ENCODE results near the gene FSD1.
A peak's percentile ranks its signal among the peaks of the same experiment; 100 is the strongest.
"Not testable (repeated sequence)": the region's sequence is repeated elsewhere in the genome, so short reads cannot be mapped to it uniquely, and the experiment has no call there.

FSD1 gene

DNA sequence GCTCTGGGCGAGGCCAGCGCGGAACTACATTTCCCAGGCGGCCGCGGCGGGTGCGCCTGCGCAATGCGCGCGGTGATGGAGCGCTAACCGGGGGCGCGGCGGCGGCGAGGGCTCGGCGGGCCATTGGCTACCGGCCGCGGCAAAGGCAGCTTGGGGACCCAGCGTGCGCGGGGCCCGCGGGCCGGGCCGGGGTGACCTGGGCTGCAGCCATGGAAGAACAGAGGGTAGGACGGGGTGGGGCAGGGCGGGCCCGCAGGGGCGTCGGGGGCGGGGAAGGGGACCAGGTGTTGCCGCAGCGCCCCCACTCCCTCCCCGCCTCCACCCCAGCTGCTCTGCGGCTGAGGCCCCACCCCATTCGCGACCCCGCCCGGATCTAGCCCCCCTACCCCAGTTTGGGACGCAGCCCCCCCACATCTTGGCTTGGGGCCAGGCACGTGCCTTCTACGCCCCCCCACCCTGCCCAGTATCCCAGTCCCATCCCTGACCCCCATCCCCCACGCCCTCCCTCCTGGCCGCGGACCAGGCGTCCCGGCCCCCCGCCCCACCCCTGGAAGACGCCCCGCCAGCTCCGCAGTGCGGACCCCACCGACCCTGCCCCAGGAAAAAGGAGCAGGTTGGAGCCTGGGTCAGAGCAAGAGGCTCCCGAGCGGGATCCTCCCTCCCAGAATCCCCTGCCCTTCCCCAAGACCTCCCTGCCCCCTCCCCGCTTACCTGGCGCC is at the start of gene FSD1:
Gene FSD1 (plus strand): TSS at position 61 of the 719 bp plus-strand sequence. CDS start 149 bp downstream, at position 210.
- FAIRE-seq, result peak; percentile 91
- peak; percentile 92 for DNase-seq (ENCODE audit: insufficient read length, low spot score)

DNA sequence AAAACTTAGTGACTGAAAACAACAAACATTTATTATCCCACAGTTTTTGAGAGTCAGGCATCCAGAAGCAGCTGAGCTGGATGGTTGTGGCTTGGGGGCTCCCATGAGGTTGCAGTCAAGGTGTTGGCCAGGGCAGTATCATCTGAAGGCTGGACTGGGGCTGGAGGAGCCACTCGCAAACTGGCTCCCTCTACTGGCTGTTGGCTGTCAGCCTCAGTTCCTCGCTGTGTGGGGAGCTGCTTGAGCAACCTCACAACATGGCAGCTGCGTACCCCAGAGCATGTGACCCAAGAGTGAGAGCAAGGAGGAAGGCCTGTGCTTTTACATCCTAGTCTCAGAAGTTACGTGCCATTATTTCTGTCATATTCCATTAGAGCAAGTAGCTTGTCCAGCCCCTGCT is 47.8 kb upstream of the FSD1 start:
- DNase-seq (ENCODE audit: insufficient read length, low spot score) (no peak), FAIRE-seq (no peak)

DNA sequence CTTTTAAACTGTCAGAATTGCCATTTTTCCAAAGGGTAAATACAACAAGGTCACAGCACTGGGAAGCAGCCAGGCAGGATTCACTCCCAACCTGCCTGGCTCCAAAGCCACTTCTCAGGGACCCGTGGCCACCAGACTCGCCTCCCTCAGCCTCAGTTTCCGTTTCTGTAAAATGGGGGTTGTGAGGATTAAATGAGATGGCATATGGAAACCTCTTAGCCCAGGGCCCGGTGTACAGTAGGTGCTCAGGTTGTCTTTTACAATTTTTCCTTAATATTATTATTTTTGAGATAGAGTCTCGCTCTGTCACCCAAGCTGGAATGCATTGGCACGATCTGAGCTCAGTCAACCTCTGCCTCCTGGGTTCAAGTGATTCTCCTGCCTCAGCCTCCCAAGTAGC is 47.4 kb upstream of the FSD1 start:
- DNase-seq (ENCODE audit: insufficient read length, low spot score) (no peak), FAIRE-seq (no peak)

DNA sequence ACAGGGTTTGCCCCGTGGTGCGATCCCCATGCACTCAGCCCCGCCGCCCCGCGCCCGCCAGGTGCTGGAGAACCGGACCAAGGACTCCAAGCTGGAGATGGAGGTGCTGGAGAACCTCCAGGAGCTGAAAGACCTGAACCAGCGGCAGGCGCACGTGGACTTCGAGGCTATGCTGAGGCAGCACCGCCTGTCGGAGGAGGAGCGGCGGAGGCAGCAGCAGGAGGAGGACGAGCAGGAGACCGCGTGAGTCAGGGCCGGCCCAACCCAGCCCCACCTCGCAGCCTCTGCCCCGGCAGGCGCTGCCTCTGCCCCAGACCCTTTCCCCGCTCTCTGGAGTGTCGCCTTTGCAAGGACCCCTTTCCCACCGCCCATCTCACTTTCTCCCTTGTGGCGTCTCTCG is 46.2 kb upstream of the FSD1 start:
- no peak for DNase-seq (ENCODE audit: insufficient read length, low spot score)
- no peak for FAIRE-seq

DNA sequence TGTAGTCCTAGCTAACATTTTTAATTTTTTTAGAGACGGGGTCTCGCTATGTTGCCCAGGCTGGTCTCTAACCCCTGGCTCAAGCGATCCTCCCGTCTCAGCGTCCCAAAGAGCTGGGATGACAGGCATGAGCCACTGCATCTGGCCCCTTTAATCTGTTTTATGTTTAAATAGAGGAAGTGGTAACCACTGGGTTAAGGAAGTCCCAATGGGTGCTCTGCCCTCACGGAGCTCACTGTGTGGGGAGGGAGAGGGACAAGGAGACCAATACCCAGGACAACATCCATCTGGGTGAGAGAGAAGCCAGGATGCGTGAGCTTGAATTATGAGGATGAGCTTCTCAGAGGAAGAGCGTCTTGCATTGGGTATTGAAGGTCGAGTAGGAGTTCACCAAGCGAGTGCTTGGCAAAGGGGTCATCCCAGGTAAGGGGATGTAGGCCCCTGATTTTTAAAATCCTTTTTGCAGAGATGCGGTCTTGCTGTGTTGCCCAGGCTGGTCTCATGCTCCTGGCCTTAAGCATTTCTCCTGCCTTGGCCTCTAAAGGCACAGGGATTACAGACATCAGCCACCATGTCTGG is 43.7 kb upstream of the FSD1 start:
- no peak for FAIRE-seq
- DNase-seq (ENCODE audit: insufficient read length, low spot score), result no peak

DNA sequence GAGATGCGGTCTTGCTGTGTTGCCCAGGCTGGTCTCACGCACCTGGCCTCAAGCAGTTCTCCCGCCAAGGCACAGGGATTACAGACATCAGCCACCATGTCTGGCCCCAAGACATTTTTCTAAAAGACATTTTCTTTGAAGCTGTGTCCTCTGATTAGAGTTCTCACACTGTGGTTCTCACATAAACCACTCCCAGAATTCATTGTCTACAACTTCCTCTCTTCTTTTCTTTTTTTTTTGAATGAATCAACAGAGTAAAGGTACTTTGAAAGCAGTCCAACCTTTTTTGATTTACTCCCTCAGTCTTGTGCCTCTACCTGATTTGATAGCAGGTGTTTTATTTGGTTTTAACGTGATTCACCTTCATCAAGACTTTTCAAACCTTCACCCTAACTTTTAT is 39.6 kb upstream of the FSD1 start:
- DNase-seq (ENCODE audit: insufficient read length, low spot score), result no peak

DNA sequence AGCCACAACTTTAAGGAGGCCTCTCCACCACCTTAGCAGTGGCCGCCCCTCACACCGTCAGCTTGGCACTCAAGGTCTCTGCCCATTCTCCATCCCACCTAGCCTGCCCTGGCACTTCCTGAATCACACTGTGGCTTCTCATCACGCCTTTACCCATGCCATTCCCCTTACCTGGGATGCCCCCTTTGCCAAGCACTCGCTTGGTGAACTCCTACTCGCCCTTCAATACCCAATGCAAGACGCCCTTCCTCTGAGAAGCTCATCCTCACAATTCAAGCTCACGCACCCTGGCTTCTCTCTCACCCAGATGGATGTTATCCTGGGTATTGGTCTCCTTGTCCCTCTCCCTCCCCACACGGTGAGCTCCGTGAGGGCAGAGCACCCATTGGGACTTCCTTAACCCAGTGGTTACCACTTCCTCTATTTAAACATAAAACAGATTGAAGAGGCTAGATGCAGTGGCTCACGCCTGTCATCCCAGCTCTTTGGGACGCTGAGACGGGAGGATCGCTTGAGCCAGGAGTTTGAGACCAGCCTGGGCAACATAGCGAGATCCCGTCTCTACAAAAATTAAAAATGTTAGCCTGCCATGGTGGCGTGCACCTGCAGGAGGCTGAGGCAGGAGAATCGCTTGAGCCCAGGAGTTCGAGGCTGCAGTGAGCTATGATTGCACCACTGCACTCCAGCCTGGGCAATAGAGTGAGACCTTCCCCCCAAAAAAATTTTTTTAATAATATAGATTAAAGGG is 38.0 kb upstream of the FSD1 start:
- no peak for FAIRE-seq
- no peak for DNase-seq (ENCODE audit: insufficient read length, low spot score)

More for the DNA sequence above, 39.6 kb upstream of the FSD1 start:
- no peak for FAIRE-seq

DNA sequence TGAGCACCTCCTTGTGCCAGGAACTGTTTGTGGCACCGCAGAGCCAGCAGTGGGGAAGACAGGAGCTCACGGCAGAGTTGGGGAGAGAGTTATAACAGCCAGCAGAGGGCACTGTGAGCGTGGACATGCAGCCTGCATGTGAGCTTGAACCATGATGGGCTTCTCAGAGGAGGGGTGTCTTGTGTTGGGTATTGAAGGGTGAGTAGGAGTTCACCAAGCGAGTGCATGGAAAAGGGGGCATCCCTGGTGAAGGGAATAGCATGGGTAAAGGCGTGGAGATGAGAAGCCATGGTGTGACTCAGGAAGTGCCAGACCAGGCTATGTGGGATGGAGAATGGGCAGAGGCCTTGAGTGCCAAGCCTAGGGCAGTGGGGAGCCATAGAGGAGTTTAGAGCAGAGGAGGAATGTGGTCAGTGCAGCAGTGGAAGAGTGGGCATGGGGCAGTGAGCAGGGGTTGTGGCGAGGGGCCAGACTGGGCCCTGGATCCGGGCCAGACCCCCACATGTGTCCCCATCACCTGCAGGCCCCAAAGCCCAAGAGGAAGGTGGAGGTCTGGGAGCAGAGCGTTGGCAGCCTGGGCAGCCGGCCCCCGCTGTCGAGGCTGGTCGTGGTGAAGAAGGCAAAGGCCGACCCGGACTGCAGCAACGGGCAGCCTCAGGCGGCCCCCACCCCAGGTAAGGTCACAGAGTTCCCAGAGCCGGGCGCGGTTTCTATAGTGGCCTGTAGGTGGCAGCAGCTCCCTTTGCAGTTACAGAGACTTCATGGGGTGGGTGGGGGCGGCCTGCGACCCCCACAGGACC is 37.1 kb upstream of the FSD1 start:
- no peak for FAIRE-seq
- DNase-seq (ENCODE audit: insufficient read length, low spot score), result no peak

DNA sequence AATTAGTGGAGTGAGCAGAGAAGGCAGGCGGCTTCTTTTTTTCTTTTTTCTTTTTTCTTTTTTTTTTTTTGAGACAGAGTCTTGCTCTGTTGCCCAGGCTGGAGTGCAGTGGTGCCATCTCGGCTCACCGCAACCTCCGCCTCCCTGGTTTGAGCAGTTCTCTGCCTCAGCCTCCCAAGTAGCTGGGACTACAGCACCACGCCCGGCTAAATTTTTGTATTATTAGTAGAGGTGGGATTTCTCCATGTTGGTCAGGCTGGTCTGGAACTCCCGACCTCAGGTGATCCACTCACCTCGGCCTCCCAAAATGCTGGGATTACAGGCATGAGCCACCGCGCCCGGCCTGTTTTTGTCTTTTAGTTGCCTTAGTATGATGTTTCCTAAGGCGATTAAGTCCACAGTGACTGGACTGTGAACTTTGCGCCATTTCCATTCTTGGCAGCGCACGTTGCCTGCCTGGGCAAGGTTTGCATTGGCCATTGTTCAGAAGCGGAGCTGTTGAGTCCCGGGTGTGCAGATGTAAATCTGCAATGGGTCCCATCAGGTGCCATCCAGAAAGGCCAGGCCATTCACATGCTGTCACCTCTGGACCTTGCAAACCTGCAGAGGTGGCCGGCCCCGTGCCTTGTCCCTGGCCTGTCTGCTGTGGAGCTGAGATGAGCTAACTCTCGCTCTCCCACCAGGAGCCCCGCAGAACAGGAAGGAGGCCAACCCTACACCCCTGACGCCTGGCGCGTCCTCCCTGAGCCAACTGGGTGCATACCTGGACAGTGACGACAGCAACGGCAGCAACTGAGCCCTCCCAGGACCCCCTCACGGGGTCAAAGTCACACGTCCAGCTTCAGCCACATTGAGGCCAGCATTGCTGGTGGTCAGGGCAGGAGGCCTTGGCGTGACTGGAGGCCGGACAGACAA is 36.2 kb upstream of the FSD1 start:
- DNase-seq (ENCODE audit: insufficient read length, low spot score) (no peak), FAIRE-seq (no peak)

DNA sequence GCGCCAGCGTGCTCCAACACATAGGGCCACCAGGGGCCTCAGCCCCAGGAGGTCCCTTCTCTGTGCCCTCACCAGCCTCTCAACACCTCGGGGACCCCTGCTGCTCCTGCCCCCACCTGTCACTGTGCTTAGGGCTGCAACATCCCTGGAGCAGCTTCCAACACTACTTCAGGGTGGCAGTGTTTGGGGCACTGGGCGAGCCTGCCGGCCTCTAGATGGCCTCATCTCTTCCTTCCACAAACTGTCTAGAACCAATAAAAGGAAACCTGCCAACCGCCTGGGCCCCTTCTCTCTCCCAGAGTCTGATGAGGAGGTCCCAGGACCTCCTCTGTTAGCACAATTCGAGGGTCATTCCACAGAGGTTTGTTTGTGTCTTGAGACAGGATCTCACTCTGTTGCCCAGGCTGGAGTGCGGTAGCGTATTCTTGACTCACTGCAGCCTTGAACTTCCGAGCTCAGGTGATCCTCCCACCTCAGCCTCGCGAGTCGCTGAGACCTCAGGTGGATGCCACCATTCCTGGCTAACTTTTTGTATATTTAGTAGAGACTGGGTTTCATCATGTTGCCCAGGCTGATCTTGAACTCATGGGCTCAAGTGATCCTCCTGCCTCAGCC is 35.5 kb upstream of the FSD1 start:
- FAIRE-seq (no peak), DNase-seq (ENCODE audit: insufficient read length, low spot score) (no peak)

DNA sequence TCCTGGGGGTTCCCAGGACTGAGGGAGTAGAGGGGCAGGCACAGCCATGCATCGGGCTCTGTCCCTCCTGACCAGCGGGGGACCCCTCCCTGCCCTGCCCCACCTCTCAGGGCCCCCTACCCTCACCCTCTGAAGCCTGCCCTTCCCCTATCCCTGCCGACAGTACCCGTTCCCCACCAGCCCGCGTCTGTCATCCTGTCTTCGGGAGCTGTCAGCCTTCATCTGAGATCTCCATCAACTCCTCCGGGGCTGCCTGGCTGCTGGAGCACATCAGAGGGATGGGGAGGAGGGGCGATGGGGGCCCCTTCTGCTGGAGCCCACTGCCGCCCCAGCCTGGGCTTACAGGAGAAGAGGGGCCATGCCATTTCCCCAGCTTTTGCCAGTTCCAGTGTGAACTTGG is 31.5 kb upstream of the FSD1 start:
- no peak for DNase-seq (ENCODE audit: insufficient read length, low spot score)
- no peak for FAIRE-seq

DNA sequence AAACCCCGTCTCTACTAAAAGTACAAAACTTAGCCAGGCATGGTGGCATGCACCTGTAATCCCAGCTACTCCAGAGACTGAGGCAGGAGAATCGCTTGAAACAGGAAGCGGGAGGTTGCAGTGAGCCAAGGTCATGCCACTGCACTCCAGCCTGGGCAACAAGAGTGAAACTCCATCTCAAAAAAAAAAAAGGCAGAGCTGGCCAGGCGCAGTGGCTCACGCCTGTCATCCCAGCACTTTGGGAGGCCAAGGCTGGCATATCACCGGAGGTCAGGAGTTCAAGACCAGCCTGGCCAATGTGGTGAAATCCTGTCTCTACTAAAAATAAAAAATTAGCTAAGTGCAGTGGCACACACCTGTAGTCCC is 30.1 kb upstream of the FSD1 start:
- FAIRE-seq; DNase-seq (ENCODE audit: insufficient read length, low spot score): not testable (repeated sequence)

DNA sequence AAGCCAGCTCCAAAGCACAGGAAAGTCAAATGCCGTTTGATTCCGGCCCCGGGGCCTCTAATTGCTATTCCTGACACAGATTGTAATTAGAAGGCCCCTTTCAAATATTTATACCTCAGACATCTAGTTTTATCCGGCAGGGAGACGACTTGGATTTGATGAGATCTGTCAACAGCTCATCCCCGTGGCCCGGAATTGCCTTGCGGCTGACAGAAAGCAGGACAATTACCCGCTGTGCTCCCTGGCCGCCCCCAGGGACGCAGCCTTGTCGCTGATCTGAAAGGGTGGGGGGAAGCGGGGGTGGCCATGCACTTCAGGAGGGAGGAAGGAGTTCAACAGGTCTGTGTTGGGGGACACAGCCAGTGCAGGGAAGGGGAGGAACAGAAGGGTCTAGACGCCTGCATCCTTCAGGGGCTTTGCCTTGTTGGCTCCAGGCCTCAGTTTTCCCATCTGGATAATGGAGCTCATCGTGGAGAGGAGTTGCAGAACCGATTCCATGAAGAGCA is 27.2 kb upstream of the FSD1 start:
- FAIRE-seq (no peak), DNase-seq (ENCODE audit: insufficient read length, low spot score) (no peak)

DNA sequence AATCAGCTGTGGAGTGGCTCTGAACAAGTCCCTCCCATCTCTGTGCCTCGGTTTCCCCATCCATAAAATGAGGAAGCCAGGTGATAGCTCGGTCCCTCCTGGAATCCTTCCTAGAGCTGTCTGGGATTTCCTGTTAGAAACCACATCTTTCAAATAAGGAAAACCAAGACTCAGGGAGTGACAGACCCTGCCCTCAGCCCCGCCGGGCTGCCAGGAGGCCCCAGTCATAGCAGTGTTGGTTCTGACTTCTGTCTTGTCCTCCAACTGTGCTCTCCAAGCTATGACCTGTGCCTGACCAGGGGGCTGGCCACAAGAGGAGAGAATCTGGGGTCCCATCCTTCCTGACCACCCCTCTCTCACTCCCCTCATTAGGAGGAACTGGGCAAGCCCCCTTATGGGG is 26.4 kb upstream of the FSD1 start:
- no peak for FAIRE-seq

DNA sequence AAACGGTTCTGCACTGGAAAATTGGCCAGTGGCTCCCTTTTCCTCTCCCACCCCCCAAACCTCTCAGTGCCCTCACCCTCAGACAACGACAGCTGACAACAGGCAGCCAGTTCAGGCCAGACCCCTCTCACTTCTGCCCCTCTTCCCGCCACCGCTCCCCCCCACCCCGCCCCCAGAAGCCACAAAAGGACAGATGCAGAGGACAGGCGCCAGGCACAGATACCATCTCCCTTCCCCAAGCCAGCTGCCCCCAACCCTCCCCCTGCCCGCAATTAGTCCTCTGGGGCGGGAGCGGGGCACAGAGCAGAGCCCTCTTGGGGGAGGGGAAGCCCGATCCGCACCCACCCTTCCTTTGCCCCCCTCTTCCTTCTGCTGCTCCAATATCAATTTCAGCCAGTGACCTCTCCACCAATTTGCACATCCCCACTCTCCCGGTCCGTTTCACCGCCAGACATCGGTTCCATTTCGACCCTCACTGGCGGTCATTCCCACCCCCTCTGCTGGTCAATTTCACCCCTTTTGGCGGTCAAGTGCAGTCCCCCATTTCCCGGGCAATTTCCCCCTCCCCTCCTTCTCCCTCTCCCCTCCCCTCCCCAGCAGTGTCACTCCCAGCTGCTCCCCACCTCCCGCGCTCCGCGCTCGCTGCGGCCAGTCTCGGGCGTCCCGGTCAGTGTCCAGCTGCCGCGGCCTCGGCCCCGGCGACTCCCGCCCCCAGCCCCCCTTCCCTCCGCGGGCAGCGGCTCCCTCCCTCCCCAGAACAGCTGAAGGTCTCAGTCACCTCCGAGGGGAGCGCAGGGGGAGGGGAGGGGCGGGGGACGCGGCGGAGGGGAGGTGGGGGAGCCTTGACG is 25.8 kb upstream of the FSD1 start, which contains the start of gene SHD:
Gene SHD (plus strand): TSS at position 848 of the 848 bp plus-strand sequence. CDS start 798 bp downstream, outside the sequence.
- DNase-seq (ENCODE audit: insufficient read length, low spot score), result no peak

More for the DNA sequence above, 26.4 kb upstream of the FSD1 start:
- no peak for DNase-seq (ENCODE audit: insufficient read length, low spot score)

DNA sequence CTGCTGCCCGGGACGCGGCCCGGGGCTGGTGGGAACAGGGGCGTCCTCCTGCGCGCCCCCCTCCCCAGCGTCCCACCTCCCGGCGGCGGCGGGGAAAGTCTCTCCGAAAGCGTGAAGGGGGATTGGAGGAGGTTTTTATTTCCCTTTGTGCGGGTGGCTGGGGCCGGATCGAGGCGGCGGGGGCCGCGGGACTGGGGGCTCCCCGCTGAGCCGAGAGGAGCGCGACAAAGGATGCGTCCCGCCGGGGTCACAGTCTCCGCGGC is 25.2 kb upstream of the FSD1 start:
- DNase-seq (ENCODE audit: insufficient read length, low spot score), result no peak
- no peak for FAIRE-seq

More for the DNA sequence above, 25.8 kb upstream of the FSD1 start, which contains the start of gene SHD:
- no peak for FAIRE-seq

DNA sequence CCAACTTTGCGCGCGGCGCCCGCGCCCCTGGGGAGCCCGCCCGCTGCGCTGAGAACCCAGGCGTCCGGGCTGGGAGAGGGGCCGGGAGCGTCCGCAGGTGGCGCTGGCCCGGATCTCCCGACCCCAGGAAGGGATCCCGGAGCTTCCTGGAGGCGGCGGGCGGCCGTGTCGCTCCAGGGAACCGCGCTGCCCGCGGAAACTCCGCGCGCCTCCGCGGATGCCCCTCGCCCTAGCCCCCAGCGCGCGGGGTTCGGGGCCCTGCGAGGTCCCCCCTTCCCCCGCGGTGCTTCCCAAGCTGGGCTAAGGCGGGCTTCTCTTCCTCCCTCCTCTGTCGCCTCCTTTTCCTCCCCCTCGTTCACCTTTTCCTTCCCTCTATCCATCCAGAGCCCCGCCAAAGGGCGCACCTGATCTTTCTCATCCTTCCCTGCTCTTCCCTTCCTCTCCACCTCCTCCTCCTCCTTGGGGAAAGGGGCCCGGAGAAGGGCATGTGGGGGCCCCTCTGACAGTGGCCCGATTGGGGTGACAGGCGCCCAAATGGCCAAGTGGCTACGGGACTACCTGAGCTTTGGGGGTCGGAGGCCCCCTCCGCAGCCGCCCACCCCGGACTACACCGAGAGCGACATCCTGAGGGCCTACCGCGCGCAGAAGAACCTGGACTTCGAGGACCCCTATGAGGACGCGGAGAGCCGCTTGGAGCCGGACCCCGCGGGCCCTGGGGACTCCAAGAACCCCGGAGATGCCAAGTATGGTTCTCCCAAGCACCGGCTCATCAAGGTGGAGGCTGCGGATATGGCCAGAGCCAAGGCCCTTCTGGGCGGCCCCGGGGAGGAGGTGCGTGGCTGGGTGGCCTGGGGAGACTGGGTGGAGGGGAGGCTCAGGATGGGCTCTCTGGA is 24.6 kb upstream of the FSD1 start:
- FAIRE-seq, result no peak

More for the DNA sequence above, 24.6 kb upstream of the FSD1 start:
- DNase-seq (ENCODE audit: insufficient read length, low spot score), result no peak
